ENCODE results near the gene C11orf42.
A peak's percentile ranks its signal among the peaks of the same experiment; 100 is the strongest.
"Not testable (repeated sequence)": the region's sequence is repeated elsewhere in the genome, so short reads cannot be mapped to it uniquely, and the experiment has no call there.

The C11orf42 gene

DNA sequence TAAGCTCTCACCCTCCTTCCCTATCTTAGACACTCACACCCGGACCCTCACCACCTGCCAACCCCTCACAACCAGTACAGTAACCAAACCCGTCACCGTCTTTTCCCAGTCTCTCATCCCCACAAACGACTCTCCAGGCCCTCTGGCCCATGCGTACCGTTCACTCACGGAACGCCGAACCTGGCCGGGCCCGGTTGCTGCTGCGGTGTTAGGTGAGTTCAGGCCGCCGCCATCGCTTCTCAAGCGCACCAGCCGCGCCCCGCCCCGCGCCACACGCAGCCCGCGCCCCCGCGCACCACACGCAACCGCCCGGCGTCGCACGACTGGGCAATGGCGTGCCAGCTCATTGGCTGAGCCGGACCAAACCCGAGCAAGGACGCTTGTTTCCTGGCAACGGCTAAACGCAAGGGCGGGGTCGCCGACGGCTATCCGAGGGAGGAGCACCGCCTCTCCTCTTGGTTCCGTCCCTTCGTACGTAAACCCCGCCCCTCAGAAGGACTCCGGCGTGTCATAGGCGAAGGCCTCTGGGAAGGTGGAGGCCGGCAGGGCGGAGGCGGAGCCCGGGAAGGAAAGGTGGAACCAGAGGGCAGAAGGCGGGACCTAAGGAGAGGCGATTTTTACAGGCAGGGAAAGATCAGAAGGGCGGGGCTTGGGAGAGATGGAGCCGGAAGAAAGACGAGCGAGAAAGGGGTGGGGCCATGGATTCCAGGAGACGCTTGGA, 29.2 kb downstream of the C11orf42 start, which contains the start of gene FHIP1B:
Gene FHIP1B (minus strand): TSS at position 250 of the 721 bp plus-strand sequence. CDS start 10,120 bp downstream, outside the sequence.
- peak; percentile 100 for DNase-seq
- TF ChIP-seq GATA1 (IDR thresholded peaks at IDR 0.05; ENCODE audit: low read depth, low read length) (no peak), POLR2A (IDR thresholded peaks at IDR 0.05; ENCODE audit: low read length) (peak; percentile 65)

DNA sequence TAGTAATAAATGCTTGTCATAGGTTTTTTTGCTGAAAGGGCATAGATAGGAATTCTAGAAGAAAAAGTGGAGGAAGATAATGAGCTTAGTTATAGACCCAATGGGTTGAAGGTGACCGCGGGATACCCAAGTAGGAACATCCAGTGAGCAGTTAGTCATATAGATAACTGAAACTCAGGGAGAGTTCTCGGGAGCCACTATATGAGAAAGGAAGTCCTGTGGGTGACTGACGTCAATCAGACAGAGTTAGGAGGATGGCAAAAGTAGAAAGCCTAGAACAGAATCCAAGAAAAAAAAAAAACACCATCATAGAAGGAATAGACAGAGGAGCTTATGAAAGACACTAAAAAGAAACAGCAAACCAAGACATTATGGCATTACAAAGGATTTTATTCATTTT, 31.9 kb downstream of the C11orf42 start:
- no peak for TF ChIP-seq GATA1 (IDR thresholded peaks at IDR 0.05; ENCODE audit: low read depth, low read length)
- no peak for TF ChIP-seq POLR2A (IDR thresholded peaks at IDR 0.05; ENCODE audit: low read length)
- DNase-seq = no peak

DNA sequence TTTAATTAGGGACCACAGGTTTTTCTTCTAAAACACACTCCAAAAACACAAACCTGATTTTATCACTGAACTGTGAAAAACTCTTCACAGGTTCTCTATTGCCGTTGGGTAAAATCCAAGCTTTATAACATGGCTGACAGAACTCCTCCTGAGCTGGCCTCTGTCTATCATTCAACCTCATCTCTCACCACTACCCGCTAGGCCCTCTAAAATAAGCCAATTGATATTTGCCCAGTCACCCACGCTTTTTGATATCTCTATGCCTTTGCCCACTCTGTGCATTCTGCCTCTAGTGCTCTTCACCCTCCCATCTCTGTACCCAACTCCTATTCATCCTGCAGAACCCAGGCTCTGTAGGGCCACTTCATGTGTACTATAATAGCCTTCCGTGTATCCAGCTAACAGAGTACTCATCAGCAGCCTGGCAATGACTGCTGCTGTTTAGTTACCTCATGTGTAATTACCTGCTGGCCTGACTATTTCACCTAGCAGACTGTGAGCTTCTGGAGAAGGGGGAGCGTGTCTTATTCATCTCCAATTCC, 32.5 kb downstream of the C11orf42 start:
- no peak for DNase-seq
- TF ChIP-seq GATA1 (IDR thresholded peaks at IDR 0.05; ENCODE audit: low read depth, low read length) (no peak), POLR2A (IDR thresholded peaks at IDR 0.05; ENCODE audit: low read length) (no peak)

- DNase-seq = peak in 1 of 2 experiments; percentile 29
- no peak for TF ChIP-seq POLR2A (IDR thresholded peaks at IDR 0.05; ENCODE audit: low read length)
Observed at GRCh38 chr11:6238902-6239301, 33.5 kb downstream of the C11orf42 start, which contains the start of gene CNGA4. Gene CNGA4, plus strand, starts transcription at chr11:6239089. Its CDS starts 118 bp downstream, at chr11:6239207.

DNA sequence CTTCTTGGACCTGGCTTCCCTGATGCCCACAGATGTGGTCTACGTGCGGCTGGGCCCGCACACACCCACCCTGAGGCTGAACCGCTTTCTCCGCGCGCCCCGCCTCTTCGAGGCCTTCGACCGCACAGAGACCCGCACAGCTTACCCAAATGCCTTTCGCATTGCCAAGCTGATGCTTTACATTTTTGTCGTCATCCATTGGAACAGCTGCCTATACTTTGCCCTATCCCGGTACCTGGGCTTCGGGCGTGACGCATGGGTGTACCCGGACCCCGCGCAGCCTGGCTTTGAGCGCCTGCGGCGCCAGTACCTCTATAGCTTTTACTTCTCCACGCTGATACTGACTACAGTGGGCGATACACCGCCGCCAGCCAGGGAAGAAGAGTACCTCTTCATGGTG, 34.8 kb downstream of the C11orf42 start:
- DNase-seq = no peak
- TF ChIP-seq POLR2A (IDR thresholded peaks at IDR 0.05; ENCODE audit: low read length) = no peak
- no peak for TF ChIP-seq GATA1 (IDR thresholded peaks at IDR 0.05; ENCODE audit: low read depth, low read length)

- TF ChIP-seq GATA1 (IDR thresholded peaks at IDR 0.05; ENCODE audit: low read depth, low read length) (no peak), POLR2A (IDR thresholded peaks at IDR 0.05; ENCODE audit: low read length) (no peak)
- no peak for DNase-seq
Observed at GRCh38 chr11:6240781-6241180, 35.4 kb downstream of the C11orf42 start.

GRCh38 chr11:6241316-6241715, 36.0 kb downstream of the C11orf42 start:
- DNase-seq = no peak
- TF ChIP-seq GATA1 (IDR thresholded peaks at IDR 0.05; ENCODE audit: low read depth, low read length) (no peak), POLR2A (IDR thresholded peaks at IDR 0.05; ENCODE audit: low read length) (no peak)

- TF ChIP-seq POLR2A (IDR thresholded peaks at IDR 0.05; ENCODE audit: low read length) (no peak), GATA1 (IDR thresholded peaks at IDR 0.05; ENCODE audit: low read depth, low read length) (no peak)
- DNase-seq = peak in 1 of 2 experiments; percentile 47
Observed at GRCh38 chr11:6245536-6245935, 40.2 kb downstream of the C11orf42 start.

DNA sequence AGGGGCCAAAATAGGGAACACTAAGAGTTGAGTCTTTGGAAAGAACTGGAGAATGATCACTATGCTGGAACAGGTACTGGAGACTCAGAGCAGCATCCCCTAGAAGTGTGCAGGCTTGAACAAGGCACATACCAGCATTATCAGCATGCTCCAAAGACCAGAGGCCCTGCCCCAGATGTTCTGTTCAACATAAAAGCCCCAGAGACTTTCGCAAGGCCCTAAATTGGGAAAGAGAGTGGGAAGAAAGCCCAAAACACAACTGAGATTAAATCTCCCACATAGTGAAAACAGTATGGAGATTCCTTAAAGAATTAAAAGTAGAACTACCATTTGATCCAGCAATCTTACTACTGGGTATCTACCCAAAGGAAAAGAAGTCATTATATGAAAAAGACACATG, 42.9 kb downstream of the C11orf42 start:
- no peak for TF ChIP-seq GATA1 (IDR thresholded peaks at IDR 0.05; ENCODE audit: low read depth, low read length)
- TF ChIP-seq POLR2A (IDR thresholded peaks at IDR 0.05; ENCODE audit: low read length) = no peak
- DNase-seq = peak in 1 of 2 experiments; percentile 27

GRCh38 chr11:6248897-6249296, 43.5 kb downstream of the C11orf42 start:
- DNase-seq = not testable (repeated sequence)

GRCh38 chr11:6249770-6250555, 44.6 kb downstream of the C11orf42 start:
- DNase-seq = peak; percentile 92 to 95
- TF ChIP-seq GATA1 (IDR thresholded peaks at IDR 0.05; ENCODE audit: low read depth, low read length) (peak; percentile 60), POLR2A (IDR thresholded peaks at IDR 0.05; ENCODE audit: low read length) (no peak)

- no peak for TF ChIP-seq GATA1 (IDR thresholded peaks at IDR 0.05; ENCODE audit: low read depth, low read length)
- no peak for TF ChIP-seq POLR2A (IDR thresholded peaks at IDR 0.05; ENCODE audit: low read length)
- DNase-seq = peak; percentile 66 to 78
Observed at GRCh38 chr11:6251120-6251733, 45.9 kb downstream of the C11orf42 start.

- TF ChIP-seq POLR2A (IDR thresholded peaks at IDR 0.05; ENCODE audit: low read length) (no peak), GATA1 (IDR thresholded peaks at IDR 0.05; ENCODE audit: low read depth, low read length) (peak; percentile 62)
Observed at GRCh38 chr11:6251990-6252473, 46.7 kb downstream of the C11orf42 start.

GRCh38 chr11:6253197-6253596, 47.8 kb downstream of the C11orf42 start:
- DNase-seq = no peak
- TF ChIP-seq GATA1 (IDR thresholded peaks at IDR 0.05; ENCODE audit: low read depth, low read length) (no peak), POLR2A (IDR thresholded peaks at IDR 0.05; ENCODE audit: low read length) (no peak)

More at GRCh38 chr11:6251990-6252473, 46.7 kb downstream of the C11orf42 start:
- DNase-seq = peak; percentile 80 to 88
